ENCODE data around the gene NCOA3. TPM values are rescaled to one million over a fixed set of nuclear protein-coding genes. Genes with fewer than 3 reads are reported as not detected.

NCOA3 gene
- polyA plus RNA-seq, 3 donors = 13.5 to 21.8 (median 21.3) TPM

DNA sequence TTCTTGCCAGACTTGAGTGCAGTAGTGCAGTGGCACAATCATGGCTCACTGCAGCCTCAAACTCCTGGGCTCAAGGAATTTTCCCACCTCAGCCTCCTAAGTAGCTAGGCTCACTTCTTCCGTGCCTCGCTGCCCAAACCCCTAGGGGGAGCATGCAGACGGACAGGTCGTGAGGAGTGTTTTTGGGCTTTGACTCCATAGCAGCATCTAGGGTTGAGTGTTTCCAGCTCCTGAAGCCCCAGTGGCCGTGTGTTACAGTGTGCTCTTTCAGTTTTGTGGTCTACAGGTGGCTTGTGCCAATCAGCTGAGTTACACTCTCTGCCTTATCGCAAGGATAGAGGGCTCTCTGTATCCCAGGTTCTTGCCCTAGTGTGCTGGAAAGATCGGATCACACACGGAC is 33.4 kb downstream of the NCOA3 start:
- Histone ChIP-seq H3K4me3 (replicated peaks in 1 of 3; ENCODE audit: low read depth in 2 of 3, low read length in 3 of 3) (no peak overlapping the region), H3K36me3 (replicated peaks in 1 of 2; ENCODE audit: control insufficient read depth in 1 of 2, insufficient read depth in 2 of 2, low read length in 2 of 2) (no peaks in the 10 kb centered on the region), H3K9me3 (replicated peaks in 1 of 2; ENCODE audit: control insufficient read depth in 1 of 2, insufficient read depth in 1 of 2, low read length in 2 of 2) (no peaks in the 10 kb centered on the region), H3K4me1 (ENCODE audit: control insufficient read depth in 1 of 2, insufficient read depth in 2 of 2, low read length in 2 of 2) (peaks cover 24 to 26% of the 10 kb centered on the region in 2 donors), H3K9ac (ENCODE audit: insufficient read depth, low read length, poor library complexity, severe bottlenecking) (no peak overlapping the region), H3K27me3 (ENCODE audit: control insufficient read depth in 2 of 2, insufficient read depth in 2 of 2, low read length in 2 of 2) (no peaks in the 10 kb centered on the region), H3K4me2 (replicated peaks; ENCODE audit: extremely low read depth, low read length, poor library complexity, severe bottlenecking) (no peak overlapping the region), H4K20me1 (ENCODE audit: insufficient read depth, low read length) (peaks cover 100% of the 10 kb centered on the region), H3K27ac (ENCODE audit: low read depth in 1 of 2, low read length in 2 of 2) (no peak overlapping the region), H3K79me2 (ENCODE audit: insufficient read depth, low read length) (peaks cover 97% of the 10 kb centered on the region), H2AFZ (ENCODE audit: insufficient read depth, low read depth, low read length, poor library complexity, severe bottlenecking) (no peak overlapping the region)
- Mint-ChIP-seq H3K4me1 (peaks cover 28% of the 10 kb centered on the region), H3K9me3 (peaks cover 0 to 1% (median 0%) of the 10 kb centered on the region in 7 donors), H3K27ac (peak overlapping the region in 3 of 7 donors; percentile 46 to 63 (median 61)), H3K4me3 (no peak overlapping the region), H3K27me3 (ENCODE audit: low read depth in 3 of 3) (no peaks in the 10 kb centered on the region), H3K36me3 (peaks cover 5 to 21% of the 10 kb centered on the region in 2 donors)
- DNase-seq = no peak
- WGBS (ENCODE audit: insufficient coverage) = 85% methylated on average over 6 of the region's 8 CpGs
- TF ChIP-seq, protein P1, sequence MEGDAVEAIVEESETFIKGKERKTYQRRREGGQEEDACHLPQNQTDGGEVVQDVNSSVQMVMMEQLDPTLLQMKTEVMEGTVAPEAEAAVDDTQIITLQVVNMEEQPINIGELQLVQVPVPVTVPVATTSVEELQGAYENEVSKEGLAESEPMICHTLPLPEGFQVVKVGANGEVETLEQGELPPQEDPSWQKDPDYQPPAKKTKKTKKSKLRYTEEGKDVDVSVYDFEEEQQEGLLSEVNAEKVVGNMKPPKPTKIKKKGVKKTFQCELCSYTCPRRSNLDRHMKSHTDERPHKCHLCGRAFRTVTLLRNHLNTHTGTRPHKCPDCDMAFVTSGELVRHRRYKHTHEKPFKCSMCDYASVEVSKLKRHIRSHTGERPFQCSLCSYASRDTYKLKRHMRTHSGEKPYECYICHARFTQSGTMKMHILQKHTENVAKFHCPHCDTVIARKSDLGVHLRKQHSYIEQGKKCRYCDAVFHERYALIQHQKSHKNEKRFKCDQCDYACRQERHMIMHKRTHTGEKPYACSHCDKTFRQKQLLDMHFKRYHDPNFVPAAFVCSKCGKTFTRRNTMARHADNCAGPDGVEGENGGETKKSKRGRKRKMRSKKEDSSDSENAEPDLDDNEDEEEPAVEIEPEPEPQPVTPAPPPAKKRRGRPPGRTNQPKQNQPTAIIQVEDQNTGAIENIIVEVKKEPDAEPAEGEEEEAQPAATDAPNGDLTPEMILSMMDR (IDR thresholded peaks at IDR 0.05) = no peak
- intact Hi-C loops (cut with micrococcal nuclease) = no loop called here

DNA sequence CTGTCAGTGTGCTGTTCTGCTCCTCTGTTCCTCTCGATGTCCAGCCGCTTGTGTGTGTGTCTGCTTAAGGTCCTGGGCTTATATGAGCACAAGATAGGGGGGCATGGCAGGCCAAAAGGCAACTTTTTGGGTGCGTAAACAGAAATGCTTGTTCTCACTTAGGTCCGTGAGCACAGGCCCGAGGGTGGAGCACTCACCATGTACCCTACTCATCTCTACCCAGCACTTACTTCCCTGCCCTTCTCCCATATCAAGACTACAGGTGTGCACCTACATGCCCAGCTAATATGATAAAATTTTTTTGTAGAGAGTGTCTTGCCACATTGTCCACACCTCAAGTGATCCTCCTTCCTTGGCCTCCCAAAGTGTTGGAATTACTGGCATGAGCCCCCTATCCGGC is 34.3 kb downstream of the NCOA3 start:
- H3K9me3 ChIP-seq (replicated peaks in 1 of 2; ENCODE audit: control insufficient read depth in 1 of 2, insufficient read depth in 1 of 2, low read length in 2 of 2) = no peaks in the 10 kb centered on the region
- H3K4me3 Mint-ChIP-seq = no peak overlapping the region
- H3K36me3 Mint-ChIP-seq = peaks cover 4 to 21% of the 10 kb centered on the region in 2 donors
- no peak overlapping the region for H3K27ac ChIP-seq (ENCODE audit: low read depth in 1 of 2, low read length in 2 of 2)
- peaks cover 21 to 27% of the 10 kb centered on the region in 2 donors for H3K4me1 ChIP-seq (ENCODE audit: control insufficient read depth in 1 of 2, insufficient read depth in 2 of 2, low read length in 2 of 2)
- H2AFZ ChIP-seq (ENCODE audit: insufficient read depth, low read depth, low read length, poor library complexity, severe bottlenecking) = no peak overlapping the region
- no peaks in the 10 kb centered on the region for H3K36me3 ChIP-seq (replicated peaks in 1 of 2; ENCODE audit: control insufficient read depth in 1 of 2, insufficient read depth in 2 of 2, low read length in 2 of 2)
- intact Hi-C loops (cut with micrococcal nuclease) = no loop called here
- peaks cover 97% of the 10 kb centered on the region for H3K79me2 ChIP-seq (ENCODE audit: insufficient read depth, low read length)
- TF ChIP-seq, protein P1 (IDR thresholded peaks at IDR 0.05) = no peak
- peaks cover 100% of the 10 kb centered on the region for H4K20me1 ChIP-seq (ENCODE audit: insufficient read depth, low read length)
- no peak overlapping the region for H3K9ac ChIP-seq (ENCODE audit: insufficient read depth, low read length, poor library complexity, severe bottlenecking)
- 100% methylated on average over 2 of the region's 6 CpGs for WGBS (ENCODE audit: insufficient coverage)
- no peak for DNase-seq
- H3K4me3 ChIP-seq (replicated peaks in 1 of 3; ENCODE audit: low read depth in 2 of 3, low read length in 3 of 3) = no peak overlapping the region
- H3K27ac Mint-ChIP-seq = peak overlapping the region in 1 of 7 donors; percentile 21
- H3K27me3 Mint-ChIP-seq (ENCODE audit: low read depth in 3 of 3) = no peaks in the 10 kb centered on the region
- peaks cover 0 to 1% (median 0%) of the 10 kb centered on the region in 7 donors for H3K9me3 Mint-ChIP-seq
- H3K4me1 Mint-ChIP-seq = peaks cover 30% of the 10 kb centered on the region
- no peak overlapping the region for H3K4me2 ChIP-seq (replicated peaks; ENCODE audit: extremely low read depth, low read length, poor library complexity, severe bottlenecking)
- H3K27me3 ChIP-seq (ENCODE audit: control insufficient read depth in 2 of 2, insufficient read depth in 2 of 2, low read length in 2 of 2) = no peaks in the 10 kb centered on the region

Data from CD14-positive monocyte (primary cell).